KMS-11 (cell line): ENCODE measurements around the gene DHRS3.
"Not testable (repeated sequence)": the region's sequence is repeated elsewhere in the genome, so short reads cannot be mapped to it uniquely, and the experiment has no call there.

Source experiments
- H2AFZ ChIP-seq: fragments of 200-600 bp; sonication (generic); 2 replicates; pipeline ENCODE4 v1.6.1; 2016; ENCODE audit warnings: antibody characterized with exemption, mixed run types, low read depth
- H3K27ac ChIP-seq: fragments of 200-600 bp; sonication (generic); 2 replicates; pipeline ENCODE4 v1.6.1; 2016; ENCODE audit warnings: mild to moderate bottlenecking, mixed run types
- H3K27me3 ChIP-seq: fragments of 200-600 bp; sonication (generic); 2 replicates; pipeline ENCODE4 v1.6.1; 2017; ENCODE audit warnings: mild to moderate bottlenecking, low read depth, mixed run types, moderate library complexity; ENCODE audit not compliant: insufficient read depth
- H3K36me3 ChIP-seq: fragments of 200-600 bp; sonication (generic); 2 replicates; pipeline ENCODE4 v1.6.1; 2017; ENCODE audit warnings: mild to moderate bottlenecking, mixed run types; ENCODE audit not compliant: insufficient read depth
- H3K4me1 ChIP-seq: fragments of 200-600 bp; sonication (generic); 2 replicates; pipeline ENCODE4 v1.6.1; 2016; ENCODE audit warnings: mild to moderate bottlenecking, low read depth, mixed run types; ENCODE audit not compliant: poor library complexity, severe bottlenecking
- H3K4me2 ChIP-seq: fragments of 200-600 bp; sonication (generic); 2 replicates; pipeline ENCODE4 v1.7.0; 2016; ENCODE audit warnings: mild to moderate bottlenecking, mixed run types
- H3K4me3 ChIP-seq: fragments of 200-600 bp; sonication (generic); IDR thresholded peaks from 2 replicates; pipeline ENCODE4 v1.6.1; 2017; ENCODE audit warnings: low read depth, low read length, mixed read lengths; ENCODE audit not compliant: insufficient read depth
- H3K79me2 ChIP-seq: fragments of 200-600 bp; sonication (generic); 2 replicates; pipeline ENCODE4 v1.6.1; 2016; ENCODE audit warnings: low read depth, mixed run types; ENCODE audit not compliant: insufficient read depth
- H3K9ac ChIP-seq: fragments of 200-600 bp; sonication (generic); 2 replicates; pipeline ENCODE4 v1.6.1; 2016; ENCODE audit warnings: mild to moderate bottlenecking, mixed run types
- H4K20me1 ChIP-seq: fragments of 200-600 bp; sonication (generic); 2 replicates; pipeline ENCODE4 v1.6.1; 2016; ENCODE audit warnings: mild to moderate bottlenecking, mixed run types; ENCODE audit not compliant: insufficient read depth
- CTCF ChIP-seq: fragments of 200-600 bp; sonication (generic); conservative IDR thresholded peaks from 2 replicates; pipeline ENCODE4 v1.6.1; 2017; ENCODE audit warnings: low read depth, mild to moderate bottlenecking, antibody characterized with exemption, low read length, moderate library complexity, mixed read lengths

Gene DHRS3

GRCh38 chr1:12540580-12541273, 77.3 kb downstream of the DHRS3 start:
- no peak for TF ChIP-seq CTCF
- H3K27me3 ChIP-seq: no peaks in the 10 kb centered on the region
- H3K36me3 ChIP-seq: no peaks in the 10 kb centered on the region
- no peak overlapping the region for H3K4me3 ChIP-seq
- H3K79me2 ChIP-seq: no peaks in the 10 kb centered on the region
- H3K4me2 ChIP-seq: no peak overlapping the region
- H3K9ac ChIP-seq: no peak overlapping the region
- H2AFZ ChIP-seq: no peak overlapping the region
- H4K20me1 ChIP-seq: no peaks in the 10 kb centered on the region
- no peaks in the 10 kb centered on the region for H3K4me1 ChIP-seq
- H3K27ac ChIP-seq: no peak overlapping the region

DNA sequence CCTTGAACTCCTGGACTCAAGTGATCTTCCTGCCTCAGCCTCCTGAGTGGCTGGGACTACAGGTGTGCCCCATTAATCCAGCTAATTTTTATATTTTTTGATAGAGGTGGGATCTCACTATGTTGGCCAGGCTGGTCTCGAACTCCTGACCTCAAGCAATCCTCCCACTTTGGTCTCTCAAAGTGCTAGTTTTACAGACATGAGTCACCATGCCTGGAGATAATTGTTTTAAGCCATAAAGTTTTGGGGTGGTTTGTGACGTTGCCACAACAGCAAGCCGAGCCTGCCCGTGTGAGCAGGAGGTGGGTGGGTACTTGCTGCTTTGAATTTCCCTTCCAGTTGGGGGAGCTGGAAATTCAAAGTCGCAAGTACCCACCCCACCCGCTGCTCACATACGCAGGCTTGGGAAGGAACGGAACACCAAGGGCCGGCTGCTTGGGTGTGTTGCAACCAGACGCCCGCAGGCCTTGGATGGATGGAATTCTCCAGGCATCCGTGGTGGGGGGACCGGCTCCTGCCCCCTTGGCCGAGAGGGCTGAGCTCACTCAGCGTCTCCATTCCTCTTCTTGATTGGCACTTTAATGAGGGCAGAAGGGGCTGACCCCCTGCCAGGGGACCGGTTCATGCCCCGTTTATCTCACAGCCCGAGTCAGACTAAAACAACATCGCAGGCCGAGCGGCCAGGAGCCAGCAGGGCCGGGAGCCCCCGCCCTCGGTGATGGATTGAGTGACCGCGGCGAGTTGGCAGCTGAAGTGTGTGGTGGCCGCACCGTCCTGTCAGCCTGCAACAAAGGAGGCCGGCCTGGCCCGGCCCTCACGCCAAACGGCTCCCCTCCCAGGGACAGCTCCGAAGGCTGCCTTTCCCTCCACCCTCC, 78.1 kb downstream of the DHRS3 start:
- Histone ChIP-seq H3K27ac (no peak overlapping the region), H3K4me3 (no peak overlapping the region), H4K20me1 (no peaks in the 10 kb centered on the region), H3K79me2 (no peaks in the 10 kb centered on the region), H3K9ac (no peak overlapping the region), H3K4me2 (no peak overlapping the region), H2AFZ (no peak overlapping the region), H3K4me1 (no peaks in the 10 kb centered on the region), H3K27me3 (0 out of 2 replicates have a peak, but pooled peaks cover 5% of the 10 kb centered on the region), H3K36me3 (no peaks in the 10 kb centered on the region)
- no peak for TF ChIP-seq CTCF

DNA sequence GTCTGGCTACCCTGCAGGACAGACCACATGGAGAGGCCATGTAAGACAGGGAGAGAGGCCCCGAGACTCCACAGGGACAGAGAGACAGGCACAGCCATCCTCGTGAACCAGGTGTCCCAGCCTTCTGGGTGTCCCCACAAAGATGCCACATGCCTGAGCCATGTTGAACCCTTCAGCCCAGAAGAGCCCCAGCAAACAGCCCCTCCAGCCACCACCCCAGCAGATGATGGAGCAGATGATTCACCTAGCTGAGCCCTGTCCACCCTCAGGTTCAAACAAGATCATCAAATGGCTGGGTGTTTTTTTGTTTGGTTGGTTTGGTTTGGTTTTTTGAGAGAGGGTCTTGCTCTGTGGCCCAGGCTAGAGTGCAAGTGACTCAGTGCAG, 78.7 kb downstream of the DHRS3 start:
- H2AFZ ChIP-seq: no peak overlapping the region
- TF ChIP-seq CTCF: no peak
- H3K4me3 ChIP-seq: no peak overlapping the region
- no peaks in the 10 kb centered on the region for H3K36me3 ChIP-seq
- H3K4me2 ChIP-seq: no peak overlapping the region
- no peaks in the 10 kb centered on the region for H4K20me1 ChIP-seq
- H3K27ac ChIP-seq: no peak overlapping the region
- no peak overlapping the region for H3K9ac ChIP-seq
- 0 out of 2 replicates have a peak, but pooled peaks cover 5% of the 10 kb centered on the region for H3K27me3 ChIP-seq
- H3K79me2 ChIP-seq: no peaks in the 10 kb centered on the region
- no peaks in the 10 kb centered on the region for H3K4me1 ChIP-seq

GRCh38 chr1:12538536-12538935, 79.5 kb downstream of the DHRS3 start:
- H3K27me3 ChIP-seq, H4K20me1 ChIP-seq, H3K4me2 ChIP-seq, H3K27ac ChIP-seq, H2AFZ ChIP-seq, H3K4me1 ChIP-seq, H3K79me2 ChIP-seq, H3K4me3 ChIP-seq, H3K9ac ChIP-seq, H3K36me3 ChIP-seq: not testable (repeated sequence)
